Measurements from ENCODE around the gene GPR61. TPM values are rescaled to one million over a fixed set of nuclear protein-coding genes. Genes with fewer than 3 reads are reported as not detected.

The GPR61 gene
- total RNA-seq, 1 experiment from 2014 or later: 0.48 TPM

DNA sequence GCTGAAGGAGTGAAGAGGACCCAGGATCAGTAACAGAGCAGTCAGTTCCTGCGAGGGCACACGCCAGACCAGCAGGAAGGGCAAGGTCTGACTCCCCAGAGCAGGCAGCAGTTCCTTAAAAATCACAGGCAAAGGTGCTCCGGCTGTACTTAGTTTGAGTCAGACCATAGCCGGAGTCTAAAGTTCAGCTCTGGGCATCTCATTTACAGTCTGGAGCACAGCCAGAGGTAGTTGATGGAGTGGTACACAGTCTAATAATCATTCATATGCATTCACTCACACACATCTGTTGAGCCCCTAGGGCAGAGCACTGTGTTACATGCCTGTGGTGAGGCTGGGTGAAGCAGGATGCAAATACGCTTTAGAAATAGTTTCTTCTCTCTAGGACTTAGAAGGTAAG lies 22.8 kb upstream of the GPR61 start:
- Histone ChIP-seq H3K18ac (ENCODE audit: insufficient read length, low read depth, low read length) (no peak overlapping the region), H3K9ac (ENCODE audit: extremely low read depth, insufficient read length, low read length) (no peak overlapping the region), H2BK120ac (ENCODE audit: low read depth, low read length, poor library complexity, severe bottlenecking) (no peak overlapping the region), H3K4me1 (ENCODE audit: insufficient read depth, low read length) (no peaks in the 10 kb centered on the region), H3K27ac (ENCODE audit: insufficient read length, low read depth, low read length) (no peak overlapping the region), H2AFZ (ENCODE audit: low read length) (no peak overlapping the region), H2BK5ac (ENCODE audit: insufficient read length, low read length) (no peak overlapping the region), H2BK20ac (ENCODE audit: low read depth, low read length, poor library complexity, severe bottlenecking) (no peak overlapping the region), H3K79me1 (ENCODE audit: insufficient read depth, low read depth, low read length, poor library complexity, severe bottlenecking) (no peaks in the 10 kb centered on the region), H4K5ac (ENCODE audit: insufficient read length, low read depth, low read length) (no peak overlapping the region), H2BK12ac (ENCODE audit: insufficient read length, low read depth, low read length) (no peak overlapping the region), H3K4ac (ENCODE audit: low read depth, low read length) (no peak overlapping the region), H4K20me1 (ENCODE audit: control insufficient read depth, insufficient read depth, insufficient read length) (no peaks in the 10 kb centered on the region), H2AK5ac (ENCODE audit: insufficient read length, low read length) (no peak overlapping the region), H3K23me2 (ENCODE audit: insufficient read length, low read depth, low read length, poor library complexity, severe bottlenecking) (no peaks in the 10 kb centered on the region), H3K56ac (ENCODE audit: insufficient read length, low read depth, low read length) (no peak overlapping the region), H3K23ac (ENCODE audit: insufficient read length, low read depth, low read length) (no peak overlapping the region), H2BK15ac (ENCODE audit: low read depth, low read length) (no peak overlapping the region), H3T11ph (ENCODE audit: low read length) (no peak overlapping the region), H3K14ac (ENCODE audit: insufficient read depth, low read length) (no peak overlapping the region), H4K8ac (replicated peaks; ENCODE audit: insufficient read length, low read depth, low read length) (no peak overlapping the region), H3K27me3 (ENCODE audit: insufficient read depth, low read length) (no peaks in the 10 kb centered on the region), H4K91ac (ENCODE audit: insufficient read length, low read depth, low read length) (no peak overlapping the region), H3K4me2 (ENCODE audit: insufficient read depth, insufficient read length, low read length) (no peak overlapping the region), H3K9me3 (ENCODE audit: control insufficient read depth, low read depth, low read length) (no peaks in the 10 kb centered on the region), H3K79me2 (ENCODE audit: insufficient read depth, low read length) (no peaks in the 10 kb centered on the region)
- no CpG with 5 or more reads among the region's 5 CpGs for WGBS (ENCODE audit: extremely low coverage, insufficient read length, low lambda C conversion rate)
- no peak overlapping the region for H3K4me3 Mint-ChIP-seq
- TF ChIP-seq, protein P1, sequence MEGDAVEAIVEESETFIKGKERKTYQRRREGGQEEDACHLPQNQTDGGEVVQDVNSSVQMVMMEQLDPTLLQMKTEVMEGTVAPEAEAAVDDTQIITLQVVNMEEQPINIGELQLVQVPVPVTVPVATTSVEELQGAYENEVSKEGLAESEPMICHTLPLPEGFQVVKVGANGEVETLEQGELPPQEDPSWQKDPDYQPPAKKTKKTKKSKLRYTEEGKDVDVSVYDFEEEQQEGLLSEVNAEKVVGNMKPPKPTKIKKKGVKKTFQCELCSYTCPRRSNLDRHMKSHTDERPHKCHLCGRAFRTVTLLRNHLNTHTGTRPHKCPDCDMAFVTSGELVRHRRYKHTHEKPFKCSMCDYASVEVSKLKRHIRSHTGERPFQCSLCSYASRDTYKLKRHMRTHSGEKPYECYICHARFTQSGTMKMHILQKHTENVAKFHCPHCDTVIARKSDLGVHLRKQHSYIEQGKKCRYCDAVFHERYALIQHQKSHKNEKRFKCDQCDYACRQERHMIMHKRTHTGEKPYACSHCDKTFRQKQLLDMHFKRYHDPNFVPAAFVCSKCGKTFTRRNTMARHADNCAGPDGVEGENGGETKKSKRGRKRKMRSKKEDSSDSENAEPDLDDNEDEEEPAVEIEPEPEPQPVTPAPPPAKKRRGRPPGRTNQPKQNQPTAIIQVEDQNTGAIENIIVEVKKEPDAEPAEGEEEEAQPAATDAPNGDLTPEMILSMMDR (conservative IDR thresholded peaks at IDR 0.05): no peak
- no peak overlapping the region for H3K27ac Mint-ChIP-seq
- H3K9me3 Mint-ChIP-seq: no peaks in the 10 kb centered on the region
- no peaks in the 10 kb centered on the region for H3K36me3 Mint-ChIP-seq (ENCODE audit: insufficient read depth in 1 of 3, low read depth in 3 of 3)
- H3K27me3 Mint-ChIP-seq (ENCODE audit: low read depth): peaks cover 29% of the 10 kb centered on the region
- H3K4me1 Mint-ChIP-seq: peaks cover 0 to 3% of the 10 kb centered on the region in 2 experiments; a peak in 1 of 4 replicates
- DNase-seq: no peak
